Loucy (cell line): ENCODE results near the gene ENTPD2.

Experiments used
- H2AFZ ChIP-seq: fragments of 200-600 bp; sonication (generic); 2 replicates; pipeline ENCODE4 v1.6.0; 2016; ENCODE audit warnings: antibody characterized with exemption, mild to moderate bottlenecking, low read length, moderate library complexity
- H3F3A ChIP-seq: fragments of 200-600 bp; 2 replicates; pipeline ENCODE4 v1.6.0; 2016; ENCODE audit warnings: antibody characterized with exemption, low read depth, mild to moderate bottlenecking
- H3K27me3 ChIP-seq: fragments of 200-600 bp; sonication (generic); 2 replicates; pipeline ENCODE4 v1.6.1; 2014; ENCODE audit warnings: low read length, mild to moderate bottlenecking; ENCODE audit not compliant: insufficient read depth, poor library complexity, severe bottlenecking
- H3K36me3 ChIP-seq: fragments of 200-600 bp; sonication (generic); 2 replicates; pipeline ENCODE4 v1.6.1; 2016; ENCODE audit warnings: low read length; ENCODE audit not compliant: insufficient read depth
- H3K4me1 ChIP-seq: fragments of 200-600 bp; sonication (generic); 2 replicates; pipeline ENCODE4 v1.5.1; 2014; ENCODE audit warnings: low read length, mild to moderate bottlenecking; ENCODE audit not compliant: insufficient read depth, poor library complexity, severe bottlenecking
- H3K4me2 ChIP-seq: fragments of 200-600 bp; sonication (generic); 2 replicates; pipeline ENCODE4 v1.6.0; 2014; ENCODE audit warnings: antibody characterized with exemption, low read length, low read depth, mild to moderate bottlenecking; ENCODE audit not compliant: poor library complexity, severe bottlenecking
- H3K4me3 ChIP-seq: fragments of 200-600 bp; sonication (generic); 2 replicates; pipeline ENCODE4 v1.5.1; 2014; ENCODE audit warnings: low read length, mild to moderate bottlenecking, mixed read lengths; ENCODE audit not compliant: poor library complexity, severe bottlenecking
- H3K79me2 ChIP-seq: fragments of 200-600 bp; sonication (generic); 2 replicates; pipeline ENCODE4 v1.6.1; 2014; ENCODE audit warnings: low read length; ENCODE audit not compliant: insufficient read depth
- H3K9ac ChIP-seq: fragments of 200-600 bp; sonication (generic); 2 replicates; pipeline ENCODE4 v1.6.0; 2014; ENCODE audit warnings: mild to moderate bottlenecking, low read depth, low read length, moderate library complexity; ENCODE audit not compliant: poor library complexity, severe bottlenecking
- H3K9me2 ChIP-seq: fragments of 200-600 bp; sonication (generic); replicated peaks from 2 replicates; pipeline ENCODE4 v1.6.1; 2016; ENCODE audit warnings: low read depth, low read length, mixed read lengths
- H3K9me3 ChIP-seq: fragments of 200-600 bp; sonication (generic); 2 replicates; pipeline ENCODE4 v1.6.1; 2014; ENCODE audit warnings: mild to moderate bottlenecking, antibody characterized with exemption, low read length, low read depth; ENCODE audit not compliant: insufficient read depth
- H4K20me1 ChIP-seq: fragments of 200-600 bp; sonication (generic); 2 replicates; pipeline ENCODE4 v1.6.0; 2014; ENCODE audit warnings: antibody characterized with exemption, low read length, mild to moderate bottlenecking; ENCODE audit not compliant: insufficient read depth, poor library complexity, severe bottlenecking
- CTCF ChIP-seq: fragments of 200-600 bp; sonication (generic); conservative IDR thresholded peaks from 2 replicates; pipeline ENCODE4 v1.5.1; 2014; ENCODE audit warnings: mild to moderate bottlenecking, antibody characterized with exemption, low read length
- EZH2phosphoT487 ChIP-seq: fragments of 200-600 bp; IDR thresholded peaks from 2 replicates; pipeline ENCODE4 v1.6.1; 2018; ENCODE audit warnings: antibody characterized with exemption, mild to moderate bottlenecking, moderate library complexity, borderline replicate concordance

Gene ENTPD2

GRCh38 chr9:137097761-137098462, 44.1 kb upstream of the ENTPD2 start:
- TF ChIP-seq EZH2phosphoT487, result no peak
- no peak for TF ChIP-seq CTCF

GRCh38 chr9:137096785-137097546, 43.1 kb upstream of the ENTPD2 start:
- peaks cover 36% of the 10 kb centered on the region; the same call in 1 of the 2 replicates for H3K36me3 ChIP-seq

More at GRCh38 chr9:137097761-137098462, 44.1 kb upstream of the ENTPD2 start:
- Histone ChIP-seq H3K27me3 (no peaks in the 10 kb centered on the region), H3K36me3 (peaks cover 46% of the 10 kb centered on the region; the same call in 1 of the 2 replicates), H3K4me1 (peaks cover 9% of the 10 kb centered on the region), H4K20me1 (no peaks in the 10 kb centered on the region), H3K4me3 (no peak overlapping the region), H3K4me2 (no peak overlapping the region), H3F3A (no peaks in the 10 kb centered on the region), H2AFZ (no peak overlapping the region), H3K9me2 (no peaks in the 10 kb centered on the region), H3K79me2 (no peaks in the 10 kb centered on the region; the same call in 1 of the 2 replicates), H3K9me3 (no peaks in the 10 kb centered on the region), H3K9ac (no peak overlapping the region)

More at GRCh38 chr9:137096785-137097546, 43.1 kb upstream of the ENTPD2 start:
- Histone ChIP-seq H2AFZ (no peak overlapping the region), H3K79me2 (no peaks in the 10 kb centered on the region; the same call in 1 of the 2 replicates), H3K9me2 (no peaks in the 10 kb centered on the region), H3K27me3 (no peaks in the 10 kb centered on the region), H3K4me2 (no peak overlapping the region), H3K9ac (no peak overlapping the region), H3F3A (no peaks in the 10 kb centered on the region), H4K20me1 (no peaks in the 10 kb centered on the region), H3K4me3 (no peak overlapping the region), H3K4me1 (peaks cover 9% of the 10 kb centered on the region), H3K9me3 (no peaks in the 10 kb centered on the region)
- TF ChIP-seq CTCF (no peak), EZH2phosphoT487 (no peak)
